K562 (cell line): ENCODE measurements around the gene SBK3. TPM values are rescaled to one million over a fixed set of nuclear protein-coding genes. Genes with fewer than 3 reads are reported as not detected.

Experiments used
- BDP1 ChIP-seq: IDR thresholded peaks from 3 replicates; pipeline ENCODE4 v1.6.1; 2011; ENCODE audit not compliant: insufficient read length, insufficient read depth
- CREB3L1 ChIP-seq: fragments of 450-650 bp; IDR thresholded peaks from 2 replicates; pipeline ENCODE4 v1.6.1; 2014; ENCODE audit warnings: low read depth, mild to moderate bottlenecking, moderate library complexity, borderline replicate concordance
- LARP7 ChIP-seq: fragments of 450-650 bp; IDR thresholded peaks from 2 replicates; pipeline ENCODE4 v1.6.1; 2016
- MLLT1 ChIP-seq, 2 experiments: fragments of 450-650 bp; IDR thresholded peaks; 2 replicates each; pipeline ENCODE4 v1.6.1; 2016
- ZBTB9 ChIP-seq: fragments of 450-650 bp; formaldehyde crosslinking; IDR thresholded peaks from 2 replicates; pipeline ENCODE4 v1.4.0; 2020; ENCODE audit warnings: mild to moderate bottlenecking, moderate library complexity
- ZNF41 ChIP-seq: fragments of 250-450 bp; sonication (Bioruptor Pico); conservative IDR thresholded peaks from 2 replicates; pipeline ENCODE4 v1.4.0; 2020; ENCODE audit warnings: mild to moderate bottlenecking
- polyA plus RNA-seq, 8 experiments: library from polyadenylated mRNA; depleted of rRNA in 4 of 8; stranded (reverse) in 5 of 8; unstranded in 3 of 8; fragments of >200 nt; fragmentation: Nextera tagmentation in 2 of 8; fragmentation: Illumina TruSeq in 1 of 8; extraction: Ambion mirVana in 2 of 8; extraction: Trizol in 1 of 8; gene quantifications; 2 replicates each; pipeline versions ENCODE4 v1.2.1 to v1.2.3, GENCODE V29; 2011 to 2014; ENCODE audit warnings: inconsistent platforms in 1 of 8, missing spikeins in 1 of 8
- total RNA-seq, 7 experiments: library from RNA; depleted of rRNA in 6 of 7; stranded (reverse); fragments of >200 nt in 6 of 7; fragmentation: Illumina TruSeq in 2 of 7; extraction: Trizol in 2 of 7; gene quantifications; 2 replicates each; pipeline versions ENCODE4 v1.2.1 to v1.2.3, GENCODE V29; 2011 to 2021; ENCODE audit warnings: low replicate concordance in 1 of 7

The SBK3 gene
- total and polyA plus RNA-seq, 9 of the 15 experiments (the other 6 are each of a cell fraction or from before 2014, with no cell fraction given): 0.11 to 0.43 (median 0.13) TPM; not detected in 6

GRCh38 chr19:55546011-55546410 lies 668 bp upstream of the SBK3 start (continued):
- TF ChIP-seq MLLT1 (IDR thresholded peaks at IDR 0.05): peak in 1 of 2 experiments; percentile 61; a peak in 1 of 4 replicates
- TF ChIP-seq CREB3L1: no peak
- TF ChIP-seq LARP7: peak; percentile 26; the same call in 1 of the 2 replicates
- TF ChIP-seq ZNF41 (CRISPR knock-in tag): no peak
- TF ChIP-seq ZBTB9 (CRISPR knock-in tag): no peak
- TF ChIP-seq BDP1: no peak
